BJ (cell line): ENCODE results near the gene SMARCE1. TPM values are rescaled to one million over a fixed set of nuclear protein-coding genes. Genes with fewer than 3 reads are reported as not detected.

Source experiments
- CTCF ChIA-PET: fragments of 350-600 bp; formaldehyde crosslinking; extraction: SDS; loops from one replicate; lab custom pipeline; 2021; ENCODE audit warnings: antibody characterized with exemption, inconsistent platforms; lab: Yijun Ruan, JAX
- POLR2A ChIA-PET: fragments of 300-600 bp; sonication (Branson Sonifier 250); formaldehyde crosslinking; extraction: SDS; loops from one replicate; lab custom pipeline; 2021; ENCODE audit warnings: antibody characterized with exemption; lab: Charles Lee
- DNase-seq: peaks from one replicate; pipeline ENCODE4 v3.0.0-alpha.2; 2011; ENCODE audit warnings: low read depth
- H3K27me3 ChIP-seq: 2 replicates; pipeline ENCODE4 v1.6.0; 2011; ENCODE audit warnings: low read length; ENCODE audit not compliant: control insufficient read depth, insufficient read depth
- H3K36me3 ChIP-seq: 2 replicates; pipeline ENCODE4 v1.5.1; 2011; ENCODE audit warnings: low read length; ENCODE audit not compliant: control insufficient read depth, insufficient read depth
- H3K4me3 ChIP-seq: 2 replicates; pipeline ENCODE4 v1.5.1; 2011; ENCODE audit warnings: low read depth, mild to moderate bottlenecking, control low read depth, low read length
- polyA plus RNA-seq: library from polyadenylated mRNA; depleted of rRNA; stranded (reverse); fragments of >200 nt; gene quantifications from 2 replicates; pipeline ENCODE4 v1.2.3, GENCODE V29; 2011
- TF ChIP-seq, protein P1 (sequence below): IDR thresholded peaks from 2 replicates; pipeline ENCODE4 v1.5.1; 2011; ENCODE audit warnings: low read depth, mild to moderate bottlenecking, control low read depth, inconsistent platforms, low read length, moderate library complexity; ENCODE audit not compliant: insufficient read depth

The SMARCE1 gene
- polyA plus RNA-seq, 1 experiment = 54.6 TPM

DNA sequence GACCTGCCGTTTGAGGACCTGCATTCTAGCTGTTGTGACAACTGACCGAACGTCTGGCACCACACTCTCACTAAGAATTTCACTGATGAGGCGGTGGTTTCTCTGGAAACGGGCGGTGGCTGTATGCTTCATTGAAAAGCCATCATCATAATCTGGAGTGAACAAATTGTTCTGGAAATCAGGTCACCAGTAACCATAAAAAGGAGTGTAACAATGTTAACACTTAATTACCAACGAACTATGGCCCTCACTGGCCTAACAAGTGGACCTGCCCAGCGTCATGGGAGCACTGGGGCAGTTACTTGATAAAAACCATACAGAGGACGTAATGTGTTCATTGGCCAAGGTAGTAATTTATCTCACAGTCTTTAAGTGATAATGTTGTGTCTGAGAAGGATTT lies 15.4 kb downstream of the SMARCE1 start:
- H3K4me3 ChIP-seq = no peak overlapping the region
- H3K27me3 ChIP-seq = no peaks in the 10 kb centered on the region
- TF ChIP-seq, protein P1, sequence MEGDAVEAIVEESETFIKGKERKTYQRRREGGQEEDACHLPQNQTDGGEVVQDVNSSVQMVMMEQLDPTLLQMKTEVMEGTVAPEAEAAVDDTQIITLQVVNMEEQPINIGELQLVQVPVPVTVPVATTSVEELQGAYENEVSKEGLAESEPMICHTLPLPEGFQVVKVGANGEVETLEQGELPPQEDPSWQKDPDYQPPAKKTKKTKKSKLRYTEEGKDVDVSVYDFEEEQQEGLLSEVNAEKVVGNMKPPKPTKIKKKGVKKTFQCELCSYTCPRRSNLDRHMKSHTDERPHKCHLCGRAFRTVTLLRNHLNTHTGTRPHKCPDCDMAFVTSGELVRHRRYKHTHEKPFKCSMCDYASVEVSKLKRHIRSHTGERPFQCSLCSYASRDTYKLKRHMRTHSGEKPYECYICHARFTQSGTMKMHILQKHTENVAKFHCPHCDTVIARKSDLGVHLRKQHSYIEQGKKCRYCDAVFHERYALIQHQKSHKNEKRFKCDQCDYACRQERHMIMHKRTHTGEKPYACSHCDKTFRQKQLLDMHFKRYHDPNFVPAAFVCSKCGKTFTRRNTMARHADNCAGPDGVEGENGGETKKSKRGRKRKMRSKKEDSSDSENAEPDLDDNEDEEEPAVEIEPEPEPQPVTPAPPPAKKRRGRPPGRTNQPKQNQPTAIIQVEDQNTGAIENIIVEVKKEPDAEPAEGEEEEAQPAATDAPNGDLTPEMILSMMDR = no peak
- POLR2A ChIA-PET = no interaction called here
- CTCF ChIA-PET = interaction anchor here (1.0 to 1.5 kb wide), 2 partner anchors 10 to 12 kb away, joined by 4 read pairs; no protein-coding TSS in a partner anchor
- DNase-seq = no peak
- H3K36me3 ChIP-seq = peaks cover 21% of the 10 kb centered on the region

DNA sequence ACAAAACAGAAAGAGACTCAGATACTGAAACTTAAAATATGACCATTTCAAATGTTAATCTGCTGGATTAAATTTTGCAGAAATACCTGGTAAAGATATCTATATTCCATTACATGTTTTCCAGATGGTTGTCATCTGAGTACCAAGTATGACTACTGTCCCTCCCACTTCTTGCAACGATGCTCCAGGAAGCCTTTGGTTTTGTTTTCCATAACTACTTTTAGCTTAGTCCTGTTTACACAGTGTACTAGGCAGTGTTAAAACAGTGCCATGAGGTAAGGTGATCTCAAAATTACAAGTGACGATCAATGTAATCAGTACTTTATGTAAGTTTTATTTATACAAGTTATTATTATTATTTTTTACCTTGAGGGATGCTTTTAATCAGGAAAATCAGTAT lies 17.8 kb downstream of the SMARCE1 start:
- Histone ChIP-seq H3K36me3 (peaks cover 18% of the 10 kb centered on the region), H3K4me3 (no peak overlapping the region), H3K27me3 (no peaks in the 10 kb centered on the region)
- TF ChIP-seq, protein P1 = no peak
- ChIA-PET POLR2A (no interaction called here), CTCF (interaction anchor here (0.9 to 1.5 kb wide), 2 partner anchors 10 to 11 kb away, joined by 4 read pairs; no protein-coding TSS in a partner anchor)
- no peak for DNase-seq

DNA sequence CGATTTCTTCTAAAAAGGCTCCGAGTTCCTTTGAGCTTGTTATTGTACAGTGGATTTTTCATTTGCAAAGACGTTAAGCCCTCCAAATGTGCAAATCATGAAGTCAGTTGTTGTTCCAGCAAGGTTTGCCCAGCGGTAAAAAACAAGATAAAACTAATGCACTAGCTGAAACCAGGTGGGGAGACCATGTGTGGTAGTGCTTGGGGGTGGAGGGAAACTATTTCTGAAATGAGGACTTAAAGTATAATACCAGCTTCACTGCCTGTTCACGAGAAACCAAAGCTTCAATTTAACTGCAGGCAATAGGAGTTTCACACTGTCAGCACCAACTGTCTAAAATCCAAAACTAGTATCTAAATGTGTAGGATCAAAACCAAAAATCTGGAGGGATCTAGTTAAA lies 22.3 kb downstream of the SMARCE1 start:
- Histone ChIP-seq H3K27me3 (no peaks in the 10 kb centered on the region), H3K36me3 (peaks cover 2% of the 10 kb centered on the region), H3K4me3 (no peak overlapping the region)
- no peak for DNase-seq
- ChIA-PET POLR2A (no interaction called here), CTCF (interaction anchor here (1.1 to 1.4 kb wide), 4 partner anchors 10 to 1041 kb away, joined by 3 to 6 read pairs (median 4); no protein-coding TSS in a partner anchor)
- TF ChIP-seq, protein P1 = no peak

DNA sequence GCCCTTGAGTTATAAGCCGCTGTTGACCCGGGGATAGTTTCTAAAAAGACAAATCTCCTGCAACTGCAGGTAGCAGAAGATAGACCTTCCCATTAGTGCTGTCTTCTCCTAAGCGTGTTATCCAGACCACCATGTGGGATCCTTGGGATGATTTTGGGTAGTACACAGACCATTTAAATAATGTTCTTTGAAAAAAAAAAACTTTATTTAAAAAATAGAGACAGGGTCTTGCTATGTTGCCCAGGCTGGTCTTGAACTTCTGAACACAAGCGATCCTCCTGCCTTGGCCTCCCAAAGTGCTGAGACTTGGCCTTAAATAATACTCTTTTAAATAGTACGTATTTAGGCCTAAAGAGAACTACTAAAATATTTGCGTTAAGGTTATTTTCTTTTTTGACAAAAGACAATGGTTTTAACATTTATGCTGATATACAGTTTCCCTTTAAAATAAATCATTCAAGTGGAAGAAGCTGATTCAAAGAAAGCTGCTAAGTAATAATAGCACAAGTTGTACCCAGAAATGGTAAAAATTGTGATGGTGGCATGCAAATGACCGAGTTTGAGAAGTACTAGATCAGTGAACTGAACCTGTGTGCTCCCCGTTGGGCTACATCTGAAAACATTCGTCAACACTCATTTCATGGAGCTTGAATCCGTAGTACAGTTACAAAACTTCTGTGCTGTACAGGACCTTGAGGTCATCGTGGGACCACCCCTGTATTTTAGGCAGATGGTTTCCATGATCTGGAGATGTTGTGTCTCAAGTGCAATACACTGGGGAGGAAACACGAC lies 24.0 kb downstream of the SMARCE1 start:
- TF ChIP-seq, protein P1 = no peak
- H3K4me3 ChIP-seq = no peak overlapping the region
- POLR2A ChIA-PET = no interaction called here
- H3K36me3 ChIP-seq = peaks cover 1% of the 10 kb centered on the region; the same call in 1 of the 2 replicates
- DNase-seq = no peak
- CTCF ChIA-PET = no interaction called here
- H3K27me3 ChIP-seq = no peaks in the 10 kb centered on the region; the same call in 1 of the 2 replicates

DNA sequence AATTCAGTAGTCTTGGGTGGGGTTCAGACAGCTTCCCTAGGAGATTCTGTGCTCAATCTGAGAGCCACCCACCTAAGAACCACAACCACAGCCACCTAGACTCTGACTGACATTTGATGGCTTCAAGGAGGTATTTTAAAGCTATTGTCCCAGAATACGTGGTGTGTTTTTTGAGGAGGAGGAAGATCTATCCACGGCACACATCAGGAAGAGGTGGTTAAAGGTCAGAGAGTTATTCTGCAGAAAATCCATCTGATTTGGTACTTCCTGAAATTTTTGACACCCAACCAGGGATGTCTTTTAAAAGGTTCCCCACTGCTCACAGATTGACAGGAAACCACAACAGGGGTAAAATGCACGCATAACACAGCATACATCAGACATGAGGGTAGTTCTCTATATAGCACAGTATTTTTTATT lies 25.1 kb downstream of the SMARCE1 start:
- TF ChIP-seq, protein P1 = no peak
- H3K4me3 ChIP-seq = no peak overlapping the region
- CTCF ChIA-PET = interaction anchor here (0.6 to 1.4 kb wide), 3 partner anchors 11 to 1041 kb away, joined by 3 to 5 read pairs (median 4); no protein-coding TSS in a partner anchor
- H3K36me3 ChIP-seq = no peaks in the 10 kb centered on the region
- POLR2A ChIA-PET = no interaction called here
- peaks cover 4% of the 10 kb centered on the region for H3K27me3 ChIP-seq
- no peak for DNase-seq
